HEK293 (cell line): ENCODE results near the gene WDHD1.

Experiments
- ATF2 ChIP-seq: fragments of 450-650 bp; formaldehyde crosslinking; IDR thresholded peaks from 2 replicates; pipeline ENCODE4 v1.5.1; 2016; ENCODE audit warnings: missing biosample characterization, missing genetic modification characterization, low read depth
- CTCF ChIP-seq: fragments of 450-650 bp; formaldehyde crosslinking; IDR thresholded peaks from 2 replicates; pipeline ENCODE4 v1.5.1; 2016; ENCODE audit warnings: missing biosample characterization, missing genetic modification characterization
- SCRT2 ChIP-seq: fragments of 450-650 bp; formaldehyde crosslinking; IDR thresholded peaks from 2 replicates; pipeline ENCODE4 v1.5.1; 2016; ENCODE audit warnings: missing biosample characterization, missing genetic modification characterization
- SETDB1 ChIP-seq: IDR thresholded peaks from one replicate; pipeline ENCODE4 v1.6.1; 2017; ENCODE audit warnings: mild to moderate bottlenecking, low read length, moderate library complexity, mixed read lengths; ENCODE audit not compliant: insufficient read length
- ZFP3 ChIP-seq: fragments of 450-650 bp; formaldehyde crosslinking; IDR thresholded peaks from 2 replicates; pipeline ENCODE4 v1.5.1; 2016; ENCODE audit warnings: low read depth, missing biosample characterization, missing genetic modification characterization
- ZNF510 ChIP-seq: fragments of 450-650 bp; formaldehyde crosslinking; IDR thresholded peaks from 2 replicates; pipeline ENCODE4 v1.5.1; 2018; ENCODE audit warnings: mild to moderate bottlenecking, missing genetic modification characterization, missing biosample characterization; ENCODE audit not compliant: insufficient replicate concordance
- ZNF626 ChIP-seq: fragments of 450-650 bp; sonication (Bioruptor Pico); formaldehyde crosslinking; IDR thresholded peaks from 2 replicates; pipeline ENCODE4 v1.5.1; 2018; ENCODE audit warnings: missing biosample characterization, missing genetic modification characterization, inconsistent platforms
- ZNF670 ChIP-seq: fragments of 450-650 bp; formaldehyde crosslinking; IDR thresholded peaks from 2 replicates; pipeline ENCODE4 v1.5.1; 2016; ENCODE audit warnings: missing biosample characterization, missing genetic modification characterization, low read depth
- ZNF785 ChIP-seq: fragments of 450-650 bp; formaldehyde crosslinking; IDR thresholded peaks from 2 replicates; pipeline ENCODE4 v1.5.1; 2016; ENCODE audit warnings: missing biosample characterization, missing genetic modification characterization
- TF ChIP-seq, protein P1 (sequence below): fragments of 450-650 bp; formaldehyde crosslinking; IDR thresholded peaks from 2 replicates; pipeline ENCODE4 v1.5.1; 2016; ENCODE audit warnings: missing biosample characterization, missing genetic modification characterization
- TF ChIP-seq, protein P2 (sequence below): fragments of 450-650 bp; formaldehyde crosslinking; IDR thresholded peaks from 2 replicates; pipeline ENCODE4 v1.5.1; 2016; ENCODE audit warnings: missing biosample characterization, missing genetic modification characterization, borderline replicate concordance

GRCh38 chr14:54906075-54906474, 120.8 kb downstream of the WDHD1 start:
- no peak for TF ChIP-seq ZNF510 (tag by site-specific recombination)
- no peak for TF ChIP-seq CTCF (tag by site-specific recombination)
- TF ChIP-seq, protein P1, sequence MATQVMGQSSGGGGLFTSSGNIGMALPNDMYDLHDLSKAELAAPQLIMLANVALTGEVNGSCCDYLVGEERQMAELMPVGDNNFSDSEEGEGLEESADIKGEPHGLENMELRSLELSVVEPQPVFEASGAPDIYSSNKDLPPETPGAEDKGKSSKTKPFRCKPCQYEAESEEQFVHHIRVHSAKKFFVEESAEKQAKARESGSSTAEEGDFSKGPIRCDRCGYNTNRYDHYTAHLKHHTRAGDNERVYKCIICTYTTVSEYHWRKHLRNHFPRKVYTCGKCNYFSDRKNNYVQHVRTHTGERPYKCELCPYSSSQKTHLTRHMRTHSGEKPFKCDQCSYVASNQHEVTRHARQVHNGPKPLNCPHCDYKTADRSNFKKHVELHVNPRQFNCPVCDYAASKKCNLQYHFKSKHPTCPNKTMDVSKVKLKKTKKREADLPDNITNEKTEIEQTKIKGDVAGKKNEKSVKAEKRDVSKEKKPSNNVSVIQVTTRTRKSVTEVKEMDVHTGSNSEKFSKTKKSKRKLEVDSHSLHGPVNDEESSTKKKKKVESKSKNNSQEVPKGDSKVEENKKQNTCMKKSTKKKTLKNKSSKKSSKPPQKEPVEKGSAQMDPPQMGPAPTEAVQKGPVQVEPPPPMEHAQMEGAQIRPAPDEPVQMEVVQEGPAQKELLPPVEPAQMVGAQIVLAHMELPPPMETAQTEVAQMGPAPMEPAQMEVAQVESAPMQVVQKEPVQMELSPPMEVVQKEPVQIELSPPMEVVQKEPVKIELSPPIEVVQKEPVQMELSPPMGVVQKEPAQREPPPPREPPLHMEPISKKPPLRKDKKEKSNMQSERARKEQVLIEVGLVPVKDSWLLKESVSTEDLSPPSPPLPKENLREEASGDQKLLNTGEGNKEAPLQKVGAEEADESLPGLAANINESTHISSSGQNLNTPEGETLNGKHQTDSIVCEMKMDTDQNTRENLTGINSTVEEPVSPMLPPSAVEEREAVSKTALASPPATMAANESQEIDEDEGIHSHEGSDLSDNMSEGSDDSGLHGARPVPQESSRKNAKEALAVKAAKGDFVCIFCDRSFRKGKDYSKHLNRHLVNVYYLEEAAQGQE (tag by site-specific recombination), result no peak
- no peak for TF ChIP-seq ZNF626 (tag by site-specific recombination)
- no peak for TF ChIP-seq ZNF785 (tag by site-specific recombination)
- TF ChIP-seq SETDB1, result no peak
- no peak for TF ChIP-seq ATF2 (tag by site-specific recombination)
- TF ChIP-seq SCRT2 (tag by site-specific recombination), result no peak
- TF ChIP-seq, protein P2, sequence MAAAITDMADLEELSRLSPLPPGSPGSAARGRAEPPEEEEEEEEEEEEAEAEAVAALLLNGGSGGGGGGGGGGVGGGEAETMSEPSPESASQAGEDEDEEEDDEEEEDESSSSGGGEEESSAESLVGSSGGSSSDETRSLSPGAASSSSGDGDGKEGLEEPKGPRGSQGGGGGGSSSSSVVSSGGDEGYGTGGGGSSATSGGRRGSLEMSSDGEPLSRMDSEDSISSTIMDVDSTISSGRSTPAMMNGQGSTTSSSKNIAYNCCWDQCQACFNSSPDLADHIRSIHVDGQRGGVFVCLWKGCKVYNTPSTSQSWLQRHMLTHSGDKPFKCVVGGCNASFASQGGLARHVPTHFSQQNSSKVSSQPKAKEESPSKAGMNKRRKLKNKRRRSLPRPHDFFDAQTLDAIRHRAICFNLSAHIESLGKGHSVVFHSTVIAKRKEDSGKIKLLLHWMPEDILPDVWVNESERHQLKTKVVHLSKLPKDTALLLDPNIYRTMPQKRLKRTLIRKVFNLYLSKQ (tag by site-specific recombination), result no peak
- TF ChIP-seq ZFP3 (tag by site-specific recombination), result no peak
- TF ChIP-seq ZNF670 (tag by site-specific recombination), result no peak
